HEK293 (cell line): ENCODE results near the gene MACF1.

Experiments
- CTCF ChIP-seq: fragments of 450-650 bp; formaldehyde crosslinking; IDR thresholded peaks from 2 replicates; pipeline ENCODE4 v1.5.1; 2016; ENCODE audit warnings: missing biosample characterization, missing genetic modification characterization
- ZEB2 ChIP-seq: fragments of 450-650 bp; formaldehyde crosslinking; IDR thresholded peaks from 2 replicates; pipeline ENCODE4 v1.5.1; 2016; ENCODE audit warnings: missing biosample characterization, missing genetic modification characterization
- ZNF184 ChIP-seq: fragments of 450-650 bp; IDR thresholded peaks from 2 replicates; pipeline ENCODE4 v1.5.1; 2018; ENCODE audit warnings: missing biosample characterization, mild to moderate bottlenecking, missing genetic modification characterization
- ZNF433 ChIP-seq: fragments of 450-650 bp; formaldehyde crosslinking; IDR thresholded peaks from 2 replicates; pipeline ENCODE4 v1.5.1; 2016; ENCODE audit warnings: missing biosample characterization, missing genetic modification characterization, low read depth
- ZNF549 ChIP-seq: fragments of 450-650 bp; IDR thresholded peaks from 2 replicates; pipeline ENCODE4 v1.5.1; 2018; ENCODE audit warnings: missing biosample characterization, missing genetic modification characterization, mild to moderate bottlenecking, inconsistent platforms, moderate library complexity

GRCh38 chr1:39157304-39157703, 47.2 kb upstream of the MACF1 start:
- TF ChIP-seq ZNF184 (tag by site-specific recombination) = no peak
- TF ChIP-seq CTCF = no peak
- no peak for TF ChIP-seq ZEB2
- TF ChIP-seq ZNF549 (tag by site-specific recombination) = no peak
- TF ChIP-seq ZNF433 (tag by site-specific recombination) = no peak
